ENCODE data around the gene DNM1L.
"Not testable (repeated sequence)": the region's sequence is repeated elsewhere in the genome, so short reads cannot be mapped to it uniquely, and the experiment has no call there.

DNM1L gene

DNA sequence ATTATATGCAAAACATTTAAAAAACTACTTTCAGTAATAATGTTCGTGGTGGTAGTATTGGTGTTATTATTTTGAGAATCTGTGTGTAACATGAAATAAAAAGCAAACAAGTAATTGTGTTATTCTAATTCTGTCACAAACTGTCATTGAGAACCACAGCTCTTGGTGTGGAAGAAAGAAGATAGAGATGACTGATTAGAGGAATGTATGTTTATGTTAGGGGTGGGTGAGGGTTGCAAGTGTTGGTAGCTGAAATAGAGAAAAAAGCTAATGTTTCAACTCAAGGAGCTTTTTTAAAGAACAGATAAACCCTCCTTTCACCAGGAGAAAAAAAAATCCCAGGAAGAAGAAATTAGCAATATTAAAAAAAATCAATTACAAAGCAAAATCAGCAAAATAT, 18.3 kb downstream of the DNM1L start:
- no peak for DNase-seq (ENCODE audit: low spot score)

DNA sequence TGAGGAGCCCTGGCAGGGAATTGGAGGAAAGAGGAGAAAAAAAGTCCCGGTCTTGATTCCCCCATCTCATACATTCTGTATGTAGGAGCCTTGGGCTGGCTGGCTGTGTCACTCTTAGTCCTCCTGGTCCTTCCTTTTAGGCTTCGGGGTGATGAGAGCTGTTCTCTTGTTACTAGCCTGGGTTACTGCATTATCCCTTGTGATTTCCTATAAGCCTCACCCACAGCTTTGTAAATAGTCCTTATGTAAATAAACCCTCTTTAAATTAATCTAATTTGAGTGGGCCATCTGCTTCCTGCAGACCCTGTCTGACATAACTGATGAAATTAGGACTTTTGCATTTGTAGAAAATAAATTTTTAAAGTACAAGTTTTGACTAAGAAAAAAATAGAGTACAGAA, 19.2 kb downstream of the DNM1L start:
- DNase-seq (ENCODE audit: low spot score) = no peak

DNA sequence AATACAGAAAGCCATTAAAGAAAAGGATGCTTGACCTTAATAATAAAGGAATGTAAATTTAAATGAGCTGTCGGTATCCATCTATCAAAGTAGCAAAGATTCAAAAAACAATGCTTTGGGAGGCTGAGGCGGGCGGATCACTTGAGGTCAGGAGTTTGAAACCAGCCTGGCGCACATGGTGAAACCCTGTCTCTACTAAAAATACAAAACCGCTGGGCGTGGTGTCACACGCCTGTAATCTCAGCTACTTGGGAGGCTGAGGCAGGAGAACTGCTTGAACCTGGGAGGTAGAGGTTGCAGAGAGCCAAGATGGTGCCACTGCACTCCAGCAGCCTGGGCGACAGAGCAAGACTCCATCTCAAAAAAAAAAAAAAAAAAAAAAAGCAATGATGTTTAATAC, 20.3 kb downstream of the DNM1L start:
- DNase-seq (ENCODE audit: low spot score) = not testable (repeated sequence)

DNA sequence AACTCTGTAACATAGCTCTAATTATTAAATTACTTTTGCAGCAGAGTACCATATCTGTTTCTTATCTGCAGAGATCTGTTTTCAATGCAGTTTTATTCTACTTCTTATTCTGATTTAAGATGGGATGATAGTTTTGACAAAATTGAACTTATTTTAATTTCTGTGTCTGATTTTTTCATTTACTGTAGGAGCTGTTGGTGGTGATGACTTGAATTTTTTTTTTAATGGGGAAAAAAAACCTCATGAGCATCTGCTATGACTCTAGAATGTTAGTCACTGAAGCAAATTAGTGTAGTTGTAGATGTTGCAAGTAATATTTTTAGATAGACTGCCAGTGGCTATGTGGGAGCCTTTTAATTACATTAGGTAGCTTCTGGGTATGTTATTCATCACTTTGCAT, 23.4 kb downstream of the DNM1L start:
- DNase-seq (ENCODE audit: low spot score) = no peak

DNA sequence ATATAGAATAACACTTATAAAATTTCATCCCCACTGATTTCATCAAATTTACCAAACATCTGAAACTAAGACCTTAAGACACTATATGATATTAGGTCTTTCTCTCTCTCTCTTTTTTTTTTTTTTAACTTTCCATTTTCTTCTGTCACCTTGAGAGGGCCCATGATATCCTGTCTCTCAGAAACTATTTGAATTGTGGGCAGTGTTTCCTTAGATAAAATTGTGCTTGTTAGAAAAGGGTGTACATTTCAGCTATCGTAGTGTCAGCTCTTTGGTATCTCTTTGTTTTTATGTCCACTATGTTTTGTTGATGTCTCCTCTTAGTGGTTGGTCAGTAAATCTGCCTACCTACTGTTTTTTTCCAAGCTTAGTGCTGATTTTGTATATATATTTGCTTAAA, 23.8 kb downstream of the DNM1L start:
- no peak for DNase-seq (ENCODE audit: low spot score)

DNA sequence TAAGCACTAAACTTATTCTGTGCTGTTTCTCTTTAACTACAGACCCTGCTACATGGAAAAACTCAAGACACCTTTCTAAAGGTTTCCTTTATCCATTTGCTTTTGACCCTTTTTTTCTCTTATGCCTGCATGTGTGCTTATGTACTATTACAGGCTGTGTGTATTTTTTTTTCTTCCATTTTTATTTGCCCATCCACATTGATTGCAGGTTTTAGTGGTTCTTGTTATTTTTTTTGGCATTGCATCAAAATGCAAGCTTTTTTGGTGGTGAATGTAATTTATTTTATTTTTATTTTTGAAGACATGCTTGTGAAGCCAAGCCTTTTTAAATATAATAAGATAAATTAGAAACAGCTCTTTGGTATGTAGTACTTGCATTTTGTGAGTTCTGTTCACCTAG, 26.7 kb downstream of the DNM1L start:
- DNase-seq (ENCODE audit: low spot score) = no peak

DNA sequence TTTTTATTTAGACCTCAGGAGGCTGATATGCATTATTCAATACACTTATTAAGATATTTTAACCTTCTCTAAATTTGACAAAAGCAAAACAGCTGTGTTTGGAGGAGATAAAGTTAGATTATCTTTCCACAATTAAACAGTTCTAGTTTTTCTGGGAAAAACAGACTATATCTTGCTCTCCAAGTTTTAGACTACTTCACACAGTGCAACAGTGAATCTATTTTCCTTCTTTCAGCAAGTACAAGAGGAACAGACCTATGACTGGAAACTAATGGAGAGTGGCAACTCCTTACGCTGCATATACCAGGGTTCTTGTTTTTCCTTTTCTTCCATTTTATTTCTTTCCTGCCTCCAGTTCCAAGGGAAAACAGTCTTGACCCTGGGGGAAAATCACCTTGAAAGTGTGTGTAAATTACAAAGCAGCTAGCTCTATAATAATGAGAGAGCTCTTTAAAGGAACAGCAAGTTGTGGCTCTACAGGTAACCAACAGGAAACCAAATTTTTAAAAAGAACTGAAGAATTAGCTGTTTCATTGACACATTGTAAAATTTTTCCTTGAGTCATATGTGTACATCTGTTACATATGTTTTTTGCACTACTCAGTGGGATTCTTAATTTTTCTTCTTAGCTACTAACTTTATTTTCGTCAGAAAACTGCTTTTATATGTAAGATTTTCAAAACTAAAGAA, 27.4 kb downstream of the DNM1L start:
- no peak for DNase-seq (ENCODE audit: low spot score)

DNA sequence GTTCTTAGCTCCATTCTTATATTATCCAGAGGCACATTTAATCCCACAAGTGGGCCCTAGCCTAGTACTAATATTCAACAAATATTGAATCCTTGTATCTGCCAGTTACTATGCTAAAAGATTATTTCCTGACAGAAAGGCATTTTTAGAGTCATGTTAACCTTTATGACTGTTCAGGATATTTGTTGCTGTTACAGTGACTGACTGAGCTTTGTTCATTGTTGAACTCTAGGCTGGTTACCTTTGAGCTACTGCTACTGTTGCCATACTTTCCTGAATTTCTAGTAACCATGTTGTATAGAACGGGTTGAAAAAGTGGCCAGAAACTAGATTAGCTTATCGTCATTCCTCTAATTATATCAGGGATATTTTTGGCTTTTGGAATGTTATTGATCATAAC, 29.8 kb downstream of the DNM1L start:
- no peak for DNase-seq (ENCODE audit: low spot score)

DNA sequence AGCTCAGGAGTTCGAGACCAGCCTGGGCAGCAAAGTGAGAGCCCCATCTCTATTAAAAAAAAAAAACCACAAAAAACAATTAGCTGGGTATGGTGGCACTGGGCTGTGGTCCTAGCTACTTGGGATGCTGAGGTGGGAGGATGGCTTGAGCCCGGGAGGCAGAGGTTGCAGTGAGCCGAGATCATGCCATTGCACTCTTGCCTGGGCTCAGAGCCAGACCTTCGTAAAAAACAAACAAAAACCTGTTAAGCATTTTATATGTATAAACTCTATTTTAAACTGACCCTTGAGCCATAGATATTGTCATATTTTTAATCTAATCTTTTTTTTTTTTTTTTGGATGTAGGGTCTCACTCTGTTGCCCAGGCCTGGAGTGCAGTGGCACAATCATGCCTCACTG, 35.7 kb downstream of the DNM1L start:
- no peak for DNase-seq (ENCODE audit: low spot score)

DNA sequence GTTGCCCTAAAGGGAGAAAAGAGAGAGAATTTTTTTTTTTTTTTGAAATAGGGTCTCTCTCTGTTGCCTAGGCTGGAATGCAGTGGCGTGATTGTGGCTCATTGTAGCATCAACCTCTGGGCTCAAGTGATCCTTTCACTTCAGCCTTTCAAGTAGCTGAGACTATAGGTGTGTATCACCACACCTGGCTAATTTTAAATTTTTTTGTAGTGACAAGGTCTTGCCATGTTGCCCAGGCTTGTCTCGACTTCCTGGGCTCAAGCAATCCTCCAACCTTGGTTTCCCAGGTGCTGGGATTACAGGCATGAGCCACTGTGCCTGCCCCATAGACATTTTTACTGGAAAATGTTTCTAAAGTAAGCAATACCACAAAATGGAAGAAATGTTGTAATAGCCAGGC, 39.8 kb downstream of the DNM1L start:
- no peak for DNase-seq (ENCODE audit: low spot score)

DNA sequence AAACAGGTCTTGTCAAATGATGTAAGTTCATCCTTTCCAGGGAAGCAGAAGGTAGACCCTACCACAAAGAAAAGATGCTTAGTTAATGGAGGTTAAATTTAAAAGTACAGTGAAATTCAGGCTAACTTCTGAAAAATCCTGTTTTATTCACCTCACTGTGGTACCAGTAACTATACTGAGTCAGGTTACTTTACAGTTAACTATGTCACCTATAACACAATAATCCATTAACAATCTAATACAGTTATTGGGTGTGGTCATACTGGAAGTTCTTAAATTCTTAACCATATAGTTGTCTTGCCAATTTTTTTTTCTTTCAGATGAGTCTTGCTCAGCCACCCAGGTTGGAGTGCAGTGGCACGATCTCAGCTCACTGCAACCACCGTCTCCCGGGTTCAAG, 46.2 kb downstream of the DNM1L start:
- not testable (repeated sequence) for DNase-seq (ENCODE audit: low spot score)

DNA sequence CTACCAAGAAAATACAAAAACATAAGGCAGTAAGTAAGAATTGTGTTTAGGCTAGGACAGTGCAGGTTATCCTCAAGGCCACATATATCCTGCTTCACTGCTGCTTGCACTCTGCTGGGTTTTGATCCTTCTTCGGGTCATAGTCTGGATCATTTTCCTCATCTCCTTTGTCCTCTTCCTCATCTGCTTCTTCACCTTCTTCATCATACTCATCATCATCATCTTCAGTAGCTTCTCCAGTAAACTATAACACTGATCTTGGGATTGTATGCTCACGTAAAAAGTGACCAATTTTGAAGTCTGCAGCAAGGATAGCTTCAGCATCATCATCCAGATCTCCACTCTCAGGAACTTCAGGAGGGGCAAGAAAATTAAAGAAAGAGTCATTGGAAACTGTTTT, 47.2 kb downstream of the DNM1L start:
- DNase-seq (ENCODE audit: low spot score) = no peak

DNA sequence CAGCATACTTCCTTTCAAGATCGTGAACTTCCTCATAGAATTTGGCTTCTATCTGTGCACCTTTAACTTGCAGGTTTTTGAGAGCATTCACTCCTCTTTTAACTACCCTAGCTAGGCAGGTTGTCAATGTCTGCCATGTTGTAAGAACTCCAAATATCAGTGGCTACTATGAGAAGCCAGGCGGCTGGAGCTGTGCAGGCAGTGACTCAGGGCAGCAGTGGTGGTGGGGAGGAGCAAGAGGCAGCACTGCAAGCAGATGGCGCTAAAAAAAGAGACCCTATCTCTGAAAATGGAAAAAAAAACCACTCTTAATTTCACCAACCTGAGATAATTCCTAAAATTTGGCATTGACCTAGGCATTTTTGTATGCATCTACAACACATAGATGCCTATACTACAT, 48.1 kb downstream of the DNM1L start:
- DNase-seq (ENCODE audit: low spot score) = no peak

DNA sequence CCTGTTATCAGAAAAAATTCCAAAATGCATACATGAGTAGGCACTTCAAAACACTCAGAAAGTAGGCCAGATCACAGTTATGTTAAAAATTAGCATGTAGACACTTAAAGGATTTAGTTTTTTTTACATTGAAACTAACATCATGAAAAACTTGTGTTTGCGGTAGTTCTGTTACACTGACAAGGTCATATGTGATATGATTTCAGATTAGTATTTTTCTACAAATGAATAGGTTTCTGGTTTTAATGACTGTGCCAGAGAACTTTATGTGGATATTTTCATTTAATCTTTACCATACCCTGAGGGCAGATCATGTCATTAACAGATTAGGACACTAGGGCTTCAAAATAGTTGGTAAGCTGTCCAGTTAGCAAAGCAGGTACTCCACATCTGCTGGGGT, 55.9 kb downstream of the DNM1L start:
- DNase-seq (ENCODE audit: low spot score) = no peak

DNA sequence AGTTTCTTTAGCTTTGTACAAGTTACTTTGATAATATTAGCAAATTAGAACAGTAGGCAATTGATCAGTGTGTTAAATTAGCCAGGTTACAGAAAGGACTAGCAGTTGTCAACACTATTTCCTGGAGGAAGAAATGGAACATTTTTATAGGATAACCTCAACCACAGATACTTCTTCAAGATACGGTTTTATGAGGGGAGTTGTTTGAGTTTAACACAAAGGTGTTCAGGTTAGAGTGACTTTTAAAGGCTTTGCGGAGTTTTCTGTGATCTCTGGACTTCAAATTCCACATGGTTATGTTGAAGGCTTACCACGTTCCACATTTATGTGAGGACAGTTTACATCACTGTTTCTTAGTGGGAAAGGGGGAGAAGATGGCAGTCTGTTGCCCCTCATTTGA, 57.3 kb downstream of the DNM1L start:
- DNase-seq (ENCODE audit: low spot score) = no peak

DNA sequence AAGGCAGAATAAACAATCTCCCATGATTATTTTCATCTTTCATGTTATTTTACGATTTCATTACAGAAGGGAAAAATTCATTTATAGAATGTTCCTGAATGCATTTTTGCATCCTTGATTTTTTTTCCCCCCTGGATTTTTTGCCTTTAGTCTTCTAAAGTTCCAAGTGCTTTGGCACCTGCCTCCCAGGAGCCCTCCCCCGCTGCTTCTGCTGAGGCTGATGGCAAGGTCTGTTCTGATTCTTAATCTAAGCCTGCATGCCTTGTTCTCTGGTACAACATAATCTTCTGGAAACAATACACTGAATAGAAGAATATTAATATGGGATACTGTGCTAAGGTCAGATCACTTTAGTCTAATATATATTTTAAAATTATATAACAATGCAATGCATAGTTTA, 58.6 kb downstream of the DNM1L start:
- DNase-seq (ENCODE audit: low spot score) = no peak

DNA sequence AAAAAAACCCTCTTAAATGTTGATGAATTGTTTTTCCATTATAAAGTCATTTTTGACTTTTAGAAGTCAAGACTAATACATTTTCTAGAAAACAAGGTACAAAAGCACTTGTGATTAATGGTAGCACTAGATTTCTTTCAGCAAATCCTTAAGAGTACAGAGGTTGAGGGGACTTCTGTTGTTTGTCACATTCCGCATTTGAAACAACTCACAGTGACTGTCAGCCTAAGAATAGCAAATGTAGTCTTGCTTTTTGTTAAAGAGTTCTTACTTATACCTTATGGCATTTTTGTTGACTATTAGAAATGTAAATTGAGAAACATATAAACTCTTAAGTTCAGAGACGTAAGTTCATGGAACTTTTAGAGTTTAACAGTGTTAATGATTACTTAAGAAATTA, 60.2 kb downstream of the DNM1L start:
- no peak for DNase-seq (ENCODE audit: low spot score)

DNA sequence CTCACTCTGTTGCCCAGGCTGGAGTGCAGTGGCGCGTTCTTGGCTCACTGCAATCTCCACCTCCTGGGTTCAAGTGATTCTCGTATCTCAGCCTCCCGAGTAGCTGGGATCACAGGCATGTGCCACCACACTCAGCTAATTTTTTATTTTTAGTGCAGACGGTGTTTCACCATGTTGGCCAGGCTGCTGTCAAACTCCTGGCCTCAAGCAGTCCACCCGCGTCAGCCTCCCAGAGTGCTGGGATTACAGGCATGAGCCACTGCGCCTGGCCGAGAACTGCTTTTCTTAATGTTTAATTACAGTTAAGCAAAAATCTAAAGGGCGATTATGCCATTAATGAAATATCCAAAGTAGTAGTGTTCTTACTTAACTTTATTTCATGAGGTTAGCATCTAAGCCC, 63.0 kb downstream of the DNM1L start:
- DNase-seq (ENCODE audit: low spot score) = no peak

DNA sequence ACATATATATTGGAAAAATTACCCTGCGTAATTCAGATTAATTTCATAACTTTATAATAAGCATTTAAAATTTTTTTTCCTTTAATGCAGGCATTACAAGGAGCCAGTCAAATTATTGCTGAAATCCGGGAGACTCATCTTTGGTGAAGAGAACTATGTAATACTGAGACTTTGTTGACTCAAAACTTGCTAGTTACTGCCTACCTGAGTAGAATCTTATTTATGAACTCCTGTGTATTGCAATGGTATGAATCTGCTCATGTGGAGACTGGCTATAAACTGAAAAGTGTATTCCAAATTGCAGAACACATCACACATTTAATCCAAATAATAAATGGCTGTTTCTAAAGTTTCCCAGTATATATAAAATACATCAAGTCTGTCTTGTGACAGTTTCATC, 64.2 kb downstream of the DNM1L start:
- DNase-seq (ENCODE audit: low spot score) = no peak

DNA sequence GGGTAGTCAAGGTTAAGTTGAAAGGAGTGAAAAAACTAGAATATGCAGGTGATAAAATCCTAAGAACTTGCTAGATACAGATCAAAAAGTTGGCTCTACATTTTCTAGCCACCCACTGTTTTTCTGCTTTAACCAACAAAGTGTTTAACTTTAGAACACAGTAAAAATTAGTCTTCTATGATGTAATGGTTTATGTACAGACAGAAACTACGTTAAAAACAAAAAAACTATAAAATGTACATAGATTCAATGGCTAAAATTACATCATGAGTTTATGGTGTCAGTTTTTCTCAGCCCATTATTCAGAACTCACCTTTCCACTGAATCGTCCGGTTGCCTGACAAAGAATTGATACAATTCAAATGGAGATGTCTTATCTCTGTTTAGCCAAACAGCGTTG, 74.5 kb downstream of the DNM1L start:
- no peak for DNase-seq (ENCODE audit: low spot score)

DNA sequence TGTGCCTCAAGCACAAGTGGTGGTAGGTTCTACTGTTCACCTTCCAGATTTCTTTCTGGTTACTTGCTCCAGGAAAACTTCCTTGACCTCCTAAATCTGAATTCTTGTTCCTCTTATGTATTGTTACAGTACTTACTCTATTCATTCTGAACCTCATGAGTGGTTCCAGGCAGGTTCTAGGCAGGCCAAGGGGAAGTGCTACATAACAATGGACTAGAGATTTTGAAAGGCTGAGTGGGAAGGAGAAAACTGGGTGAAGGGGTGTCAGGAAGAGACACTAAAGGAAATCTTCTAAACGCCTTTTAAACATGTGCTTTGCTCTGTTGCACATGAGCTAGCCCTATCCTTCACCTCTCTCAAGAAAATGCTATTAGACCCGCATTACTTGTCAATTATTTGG, 75.0 kb downstream of the DNM1L start:
- no peak for DNase-seq (ENCODE audit: low spot score)

DNA sequence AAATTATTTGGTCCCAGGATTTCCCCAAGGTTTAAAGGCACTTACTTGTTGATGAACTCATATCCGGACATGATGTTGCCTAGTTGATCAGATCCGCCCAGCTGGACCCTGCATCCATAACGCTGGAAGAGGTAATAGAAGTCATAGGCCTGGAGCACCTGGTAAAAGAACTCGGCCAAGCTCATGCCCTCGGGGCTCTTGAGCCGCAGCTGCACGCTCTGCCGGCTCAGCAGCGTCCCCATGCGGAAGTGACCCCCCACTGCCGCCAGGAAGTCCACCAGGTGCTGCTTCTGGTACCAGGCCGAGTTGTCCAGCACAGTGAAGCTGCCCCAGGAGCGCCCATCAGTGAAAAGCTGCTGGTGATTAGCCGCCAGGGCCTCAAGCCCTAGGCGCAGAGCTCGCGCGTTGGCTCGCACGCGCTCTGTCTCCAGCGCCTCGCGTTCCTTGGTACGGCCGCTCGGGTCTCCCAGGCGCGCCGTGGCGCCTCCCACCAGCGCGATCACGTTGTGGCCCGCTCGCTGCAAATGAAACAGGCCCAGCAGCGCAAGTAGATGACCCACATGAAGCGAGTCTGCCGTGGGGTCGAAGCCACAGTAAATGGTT, 76.1 kb downstream of the DNM1L start:
- DNase-seq (ENCODE audit: low spot score) = peak; percentile 55

DNA sequence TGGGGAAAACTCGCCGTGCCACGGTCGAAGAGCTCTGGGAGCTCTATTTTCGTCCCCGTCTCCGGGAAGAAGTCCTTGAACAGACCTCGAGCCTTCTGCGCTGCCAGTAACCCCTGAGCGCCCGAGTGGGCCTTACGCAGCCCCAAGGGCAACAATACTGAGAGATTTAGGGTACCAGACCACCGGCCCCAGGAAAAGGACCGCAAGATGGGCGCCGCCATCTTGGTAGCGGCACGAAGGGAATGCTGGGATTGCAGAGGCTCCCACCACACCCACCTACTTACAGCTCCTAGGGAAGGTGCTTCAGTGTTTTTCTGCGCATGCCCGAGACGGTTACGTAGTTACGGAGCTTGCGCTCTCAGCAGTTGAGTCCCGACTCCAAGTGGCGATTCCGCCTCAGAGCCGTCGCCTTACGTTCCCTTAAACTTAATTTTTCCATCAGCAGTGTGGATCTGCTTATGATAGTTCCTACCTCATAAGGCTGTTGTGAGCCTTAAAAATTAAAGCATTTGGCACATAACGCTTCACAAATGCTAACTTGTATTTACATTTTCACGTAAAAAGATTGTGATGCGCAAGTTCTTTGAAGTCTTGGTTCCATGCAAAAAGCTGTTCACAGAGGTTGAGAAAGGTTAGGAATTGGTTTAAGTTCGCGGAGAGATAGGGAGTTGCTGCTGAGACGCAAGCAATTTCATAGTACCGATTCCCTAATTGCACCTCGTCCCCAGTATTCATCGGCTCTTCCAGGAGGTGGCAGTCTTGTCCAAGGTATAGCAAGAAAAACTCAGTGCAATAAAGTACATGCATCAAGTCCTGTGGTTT, 76.8 kb downstream of the DNM1L start, which contains the start of gene YARS2:
Gene YARS2, minus strand, starts transcription at position 244 of the 822 bp plus-strand sequence. Its CDS starts 23 bp downstream, at position 221.
- peak; percentile 97 for DNase-seq (ENCODE audit: low spot score)
